HUES64 (cell line): Measurements from ENCODE around the gene PPP2R5E.

Experiments used
- H3K27ac ChIP-seq: 2 replicates; pipeline ENCODE4 v1.7.0; 2013; ENCODE audit warnings: low read depth, low read length, inconsistent platforms
- H3K27me3 ChIP-seq: 2 replicates; pipeline ENCODE4 v1.6.1; 2013; ENCODE audit warnings: mild to moderate bottlenecking, low read length; ENCODE audit not compliant: insufficient read depth
- H3K36me3 ChIP-seq: 2 replicates; pipeline ENCODE4 v1.6.1; 2013; ENCODE audit warnings: mild to moderate bottlenecking, low read length; ENCODE audit not compliant: insufficient read depth
- H3K4me1 ChIP-seq: 2 replicates; pipeline ENCODE4 v1.6.1; 2013; ENCODE audit warnings: mild to moderate bottlenecking, low read length, moderate library complexity; ENCODE audit not compliant: insufficient read depth
- H3K4me3 ChIP-seq: 2 replicates; pipeline ENCODE4 v1.5.1; 2013; ENCODE audit warnings: mild to moderate bottlenecking, low read length, moderate library complexity
- H3K9ac ChIP-seq: 2 replicates; pipeline ENCODE4 v1.6.1; 2013; ENCODE audit warnings: mild to moderate bottlenecking, low read depth, low read length
- H3K9me3 ChIP-seq: 2 replicates; pipeline ENCODE4 v1.6.1; 2013; ENCODE audit warnings: low read depth, low read length; ENCODE audit not compliant: insufficient read depth
- WGBS: fragments of 150-250, 120-280 bp; methylation state at CpG from one replicate; pipeline ENCODE4 v1.1.7; 2013; ENCODE audit warnings: missing lambda C conversion rate; 5-methylcytosine and 5-hydroxymethylcytosine counted together

Gene PPP2R5E

GRCh38 chr14:63453443-63453936 lies 89.7 kb downstream of the PPP2R5E start:
- H3K4me3 ChIP-seq: no peak overlapping the region
- H3K9ac ChIP-seq: no peak overlapping the region
- H3K27ac ChIP-seq: no peak overlapping the region
- peaks cover 20% of the 10 kb centered on the region for H3K36me3 ChIP-seq
- no peaks in the 10 kb centered on the region for H3K27me3 ChIP-seq
- no peaks in the 10 kb centered on the region for H3K9me3 ChIP-seq
- peaks cover 4% of the 10 kb centered on the region; the same call in 1 of the 2 replicates for H3K4me1 ChIP-seq
- 95% methylated on average over 8 of the region's 8 CpGs for WGBS

GRCh38 chr14:63452796-63453195 lies 90.4 kb downstream of the PPP2R5E start:
- Histone ChIP-seq H3K27ac (no peak overlapping the region), H3K27me3 (no peaks in the 10 kb centered on the region), H3K4me1 (peaks cover 4% of the 10 kb centered on the region; the same call in 1 of the 2 replicates), H3K4me3 (no peak overlapping the region), H3K9ac (no peak overlapping the region), H3K36me3 (peaks cover 20% of the 10 kb centered on the region), H3K9me3 (no peaks in the 10 kb centered on the region)
- 94% methylated on average over 3 of the region's 3 CpGs for WGBS

- no peak overlapping the region for H3K27ac ChIP-seq
- H3K36me3 ChIP-seq: peaks cover 19% of the 10 kb centered on the region
- no peaks in the 10 kb centered on the region for H3K4me1 ChIP-seq
- no peaks in the 10 kb centered on the region for H3K9me3 ChIP-seq
- H3K4me3 ChIP-seq: no peak overlapping the region
- H3K9ac ChIP-seq: no peak overlapping the region
- WGBS: 94% methylated on average over 3 of the region's 3 CpGs
- no peaks in the 10 kb centered on the region for H3K27me3 ChIP-seq
These were observed 94.3 kb downstream of the PPP2R5E start for GRCh38 chr14:63448841-63449240.

GRCh38 chr14:63444588-63444987 lies 98.6 kb downstream of the PPP2R5E start:
- no peak overlapping the region for H3K4me3 ChIP-seq
- no peaks in the 10 kb centered on the region for H3K36me3 ChIP-seq
- H3K4me1 ChIP-seq: no peaks in the 10 kb centered on the region
- no CpG with 5 or more reads among the region's 1 CpG for WGBS
- no peak overlapping the region for H3K27ac ChIP-seq
- no peaks in the 10 kb centered on the region for H3K27me3 ChIP-seq
- H3K9ac ChIP-seq: no peak overlapping the region
- no peaks in the 10 kb centered on the region for H3K9me3 ChIP-seq

GRCh38 chr14:63443988-63444387 lies 99.2 kb downstream of the PPP2R5E start:
- H3K4me3 ChIP-seq: no peak overlapping the region
- no peak overlapping the region for H3K27ac ChIP-seq
- no peaks in the 10 kb centered on the region for H3K27me3 ChIP-seq
- H3K36me3 ChIP-seq: no peaks in the 10 kb centered on the region
- H3K9ac ChIP-seq: no peak overlapping the region
- H3K9me3 ChIP-seq: no peaks in the 10 kb centered on the region
- WGBS: 98% methylated on average over 3 of the region's 3 CpGs
- peaks cover under 1% of the 10 kb centered on the region; the same call in 1 of the 2 replicates for H3K4me1 ChIP-seq

- H3K4me3 ChIP-seq: no peak overlapping the region
- no peaks in the 10 kb centered on the region for H3K27me3 ChIP-seq
- H3K27ac ChIP-seq: no peak overlapping the region
- WGBS: 93% methylated on average over 3 of the region's 3 CpGs
- H3K36me3 ChIP-seq: no peaks in the 10 kb centered on the region
- peaks cover 7% of the 10 kb centered on the region for H3K4me1 ChIP-seq
- no peak overlapping the region for H3K9ac ChIP-seq
- no peaks in the 10 kb centered on the region for H3K9me3 ChIP-seq
These were observed 99.8 kb downstream of the PPP2R5E start for GRCh38 chr14:63443361-63443760.

GRCh38 chr14:63438065-63438757 lies 105.0 kb downstream of the PPP2R5E start:
- Histone ChIP-seq H3K27ac (no peak overlapping the region), H3K4me1 (peaks cover 28% of the 10 kb centered on the region)

GRCh38 chr14:63436286-63437098 lies 106.7 kb downstream of the PPP2R5E start:
- 85% methylated on average over 5 of the region's 5 CpGs for WGBS
- Histone ChIP-seq H3K36me3 (no peaks in the 10 kb centered on the region), H3K9me3 (no peaks in the 10 kb centered on the region), H3K4me1 (peaks cover 38% of the 10 kb centered on the region), H3K4me3 (no peak overlapping the region), H3K27ac (no peak overlapping the region), H3K27me3 (no peaks in the 10 kb centered on the region), H3K9ac (no peak overlapping the region)

More at GRCh38 chr14:63438065-63438757, 105.0 kb downstream of the PPP2R5E start:
- 71% methylated on average over 1 of the region's 1 CpG for WGBS
- no peak overlapping the region for H3K4me3 ChIP-seq
- no peaks in the 10 kb centered on the region for H3K36me3 ChIP-seq
- H3K9me3 ChIP-seq: no peaks in the 10 kb centered on the region
- no peaks in the 10 kb centered on the region for H3K27me3 ChIP-seq
- no peak overlapping the region for H3K9ac ChIP-seq

GRCh38 chr14:63435838-63436237 lies 107.3 kb downstream of the PPP2R5E start:
- WGBS: 95% methylated on average over 5 of the region's 5 CpGs
- H3K4me3 ChIP-seq: no peak overlapping the region
- H3K27ac ChIP-seq: no peak overlapping the region
- no peaks in the 10 kb centered on the region for H3K9me3 ChIP-seq
- H3K36me3 ChIP-seq: no peaks in the 10 kb centered on the region
- peaks cover 38% of the 10 kb centered on the region for H3K4me1 ChIP-seq
- no peak overlapping the region for H3K9ac ChIP-seq
- H3K27me3 ChIP-seq: no peaks in the 10 kb centered on the region

GRCh38 chr14:63435204-63435603 lies 108.0 kb downstream of the PPP2R5E start:
- Histone ChIP-seq H3K27me3 (no peaks in the 10 kb centered on the region), H3K36me3 (no peaks in the 10 kb centered on the region), H3K27ac (no peak overlapping the region), H3K9me3 (no peaks in the 10 kb centered on the region), H3K9ac (no peak overlapping the region), H3K4me3 (no peak overlapping the region), H3K4me1 (peaks cover 38% of the 10 kb centered on the region)
- WGBS: 100% methylated on average over 1 of the region's 2 CpGs

GRCh38 chr14:63432888-63433552 lies 110.2 kb downstream of the PPP2R5E start:
- WGBS: 98% methylated on average over 3 of the region's 4 CpGs
- no peak overlapping the region for H3K27ac ChIP-seq
- H3K9ac ChIP-seq: no peak overlapping the region

More at GRCh38 chr14:63432888-63433552, 110.2 kb downstream of the PPP2R5E start:
- H3K4me3 ChIP-seq: no peak overlapping the region
- no peaks in the 10 kb centered on the region for H3K27me3 ChIP-seq
- H3K36me3 ChIP-seq: no peaks in the 10 kb centered on the region
- peaks cover 28% of the 10 kb centered on the region for H3K4me1 ChIP-seq
- H3K9me3 ChIP-seq: no peaks in the 10 kb centered on the region
